GM18526 (cell line): ENCODE measurements around the gene DNASE2.

Experiments used
- POLR2A ChIP-seq: IDR thresholded peaks from 3 replicates; pipeline ENCODE4 v1.6.1; 2011; ENCODE audit not compliant: insufficient read length; ENCODE audit errors: extremely low read depth

Gene DNASE2

GRCh38 chr19:12833418-12833737, 47.9 kb downstream of the DNASE2 start:
- no peak for TF ChIP-seq POLR2A

GRCh38 chr19:12828494-12828893, 52.8 kb downstream of the DNASE2 start:
- TF ChIP-seq POLR2A: no peak

- TF ChIP-seq POLR2A: no peak
Observed at GRCh38 chr19:12825254-12826131, 55.8 kb downstream of the DNASE2 start.
